ENCODE results near the gene ACOT9.
"Not testable (repeated sequence)": the region's sequence is repeated elsewhere in the genome, so short reads cannot be mapped to it uniquely, and the experiment has no call there.

The ACOT9 gene

DNA sequence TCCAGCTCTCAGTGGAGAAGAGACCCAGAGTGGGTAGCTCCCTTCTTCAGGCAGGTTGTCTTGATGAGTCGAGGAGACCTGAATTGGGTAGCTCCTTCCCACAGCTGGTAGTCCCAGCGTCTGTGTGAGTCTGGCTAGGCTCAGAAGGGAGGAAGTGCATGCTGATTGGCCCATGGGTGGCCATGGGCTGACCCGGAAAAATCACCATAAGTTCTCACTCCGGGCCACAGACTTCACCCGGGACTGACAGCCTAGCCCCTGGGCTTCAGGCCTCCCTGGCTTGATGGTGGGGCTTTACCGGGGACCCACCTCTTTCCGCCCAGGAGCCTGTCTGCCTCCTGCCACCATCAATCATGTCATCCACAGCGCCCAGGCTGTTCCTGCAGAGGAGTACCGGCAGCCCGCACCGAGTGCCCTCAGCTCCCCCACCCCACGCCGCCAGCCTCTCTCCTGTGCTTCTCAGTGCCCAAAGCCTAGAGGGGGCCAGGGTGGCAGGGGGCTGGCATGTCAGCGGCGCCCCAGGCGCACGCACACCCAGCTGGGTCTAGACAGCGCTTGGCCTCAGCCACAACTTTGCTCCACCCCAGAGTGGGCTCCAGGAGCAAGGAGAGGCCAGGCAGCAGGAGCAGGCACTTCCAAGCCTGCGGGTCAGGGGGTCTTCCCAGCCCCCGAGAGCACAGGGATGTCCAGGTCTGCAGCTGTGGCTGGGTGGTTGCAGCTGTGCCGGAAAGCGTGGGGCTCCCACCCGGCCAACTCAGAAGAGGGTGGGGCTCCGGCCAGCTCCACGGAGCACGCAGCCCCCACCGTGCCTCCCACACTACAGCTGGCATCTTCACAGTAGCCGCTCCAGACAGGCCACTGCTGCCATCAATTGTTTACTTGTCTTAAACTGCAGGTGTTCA lies 23.8 kb upstream of the ACOT9 start:
- no peak for DNase-seq

DNA sequence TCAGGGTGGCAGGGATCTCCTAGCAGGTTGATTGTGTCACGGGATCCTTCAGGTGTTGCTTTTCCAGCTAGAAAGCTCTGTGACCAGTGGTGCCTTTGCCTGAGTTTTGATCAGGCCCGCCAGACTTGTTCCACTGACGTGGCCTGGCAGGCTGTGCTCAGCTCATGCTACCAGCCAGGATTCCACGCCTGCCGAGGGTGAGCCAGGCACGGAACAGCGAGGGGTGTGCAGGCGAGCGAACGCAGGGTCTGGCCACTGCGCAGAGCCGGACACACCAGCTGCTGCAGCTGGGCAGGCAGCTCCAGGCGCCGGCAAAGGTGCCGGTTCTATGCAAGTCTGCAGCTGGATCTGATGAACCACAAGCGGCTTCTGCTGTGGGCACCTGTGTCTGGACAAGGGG lies 22.8 kb upstream of the ACOT9 start:
- no peak for DNase-seq

DNA sequence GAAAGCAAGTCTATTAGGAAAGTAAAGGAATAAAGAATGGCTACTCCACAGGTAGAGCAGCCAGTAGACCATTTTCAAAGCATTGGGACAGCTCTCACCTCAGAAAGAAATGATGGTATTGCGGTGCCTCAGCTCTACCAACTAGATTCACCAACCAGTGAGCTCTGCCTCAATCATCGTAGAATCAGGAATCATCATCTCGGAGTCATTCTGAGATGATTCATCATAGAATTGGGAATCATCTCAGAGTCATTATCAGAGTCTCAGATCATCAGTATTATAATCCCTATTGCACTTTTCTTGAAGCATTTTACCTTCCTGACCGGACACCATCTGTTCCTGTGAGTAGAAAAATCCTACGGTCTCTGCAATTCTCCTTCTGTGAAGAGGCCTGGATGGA lies 22.4 kb upstream of the ACOT9 start:
- DNase-seq, result no peak

DNA sequence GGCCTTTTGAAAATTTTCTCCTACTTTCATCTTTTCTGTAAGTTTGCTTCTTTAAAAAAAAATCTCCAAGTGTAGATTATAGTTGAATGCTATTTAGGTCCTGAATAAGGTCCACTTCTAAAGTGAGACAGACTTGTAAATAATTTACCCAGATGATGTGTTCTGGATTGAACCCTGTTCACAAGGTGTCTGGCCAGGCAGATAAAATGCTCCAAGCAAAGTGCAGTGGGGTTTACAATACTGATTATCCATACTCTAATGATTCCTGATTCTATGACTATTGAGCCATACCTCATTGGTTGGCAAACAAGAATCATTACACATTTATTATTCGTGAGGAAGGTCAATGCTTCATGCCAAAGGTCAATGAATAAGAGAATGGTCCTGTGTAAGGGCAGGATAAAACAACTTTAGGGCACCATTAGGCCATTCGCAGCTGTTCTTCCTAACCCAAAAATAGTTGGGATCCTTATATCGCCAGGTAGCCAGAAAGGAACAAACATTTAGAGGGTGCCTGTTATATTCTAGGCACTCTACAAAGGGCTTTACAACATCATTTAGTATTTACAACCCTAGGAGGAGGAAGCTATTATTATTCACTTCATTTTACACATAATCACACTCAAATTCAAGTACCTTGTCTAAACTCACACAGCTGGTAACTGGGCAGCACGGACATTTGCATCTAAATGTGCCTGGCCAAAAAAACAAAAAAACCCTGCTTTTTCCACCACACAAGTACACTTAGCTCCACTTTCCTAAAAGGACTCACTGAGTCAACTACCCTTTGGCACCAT lies 21.3 kb upstream of the ACOT9 start:
- DNase-seq, result no peak

DNA sequence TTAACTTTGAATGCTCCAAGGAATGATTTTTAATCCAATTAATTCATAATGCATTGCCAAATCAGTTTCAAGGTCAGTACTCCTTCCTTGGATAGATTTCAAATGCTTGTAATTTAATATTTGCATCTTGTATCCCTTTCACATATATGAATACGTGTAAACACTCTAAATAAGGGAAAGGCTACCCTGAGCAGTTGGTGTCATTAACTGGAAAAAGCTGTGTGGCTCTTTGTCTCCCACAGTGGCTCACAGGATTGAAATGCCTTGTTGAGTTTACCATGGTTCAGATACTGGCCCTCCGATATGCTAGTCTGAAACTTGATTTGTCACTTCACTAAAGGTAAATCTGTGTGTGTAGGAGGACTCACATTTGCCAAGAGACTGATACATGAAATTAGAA lies 16.7 kb upstream of the ACOT9 start:
- no peak for DNase-seq

DNA sequence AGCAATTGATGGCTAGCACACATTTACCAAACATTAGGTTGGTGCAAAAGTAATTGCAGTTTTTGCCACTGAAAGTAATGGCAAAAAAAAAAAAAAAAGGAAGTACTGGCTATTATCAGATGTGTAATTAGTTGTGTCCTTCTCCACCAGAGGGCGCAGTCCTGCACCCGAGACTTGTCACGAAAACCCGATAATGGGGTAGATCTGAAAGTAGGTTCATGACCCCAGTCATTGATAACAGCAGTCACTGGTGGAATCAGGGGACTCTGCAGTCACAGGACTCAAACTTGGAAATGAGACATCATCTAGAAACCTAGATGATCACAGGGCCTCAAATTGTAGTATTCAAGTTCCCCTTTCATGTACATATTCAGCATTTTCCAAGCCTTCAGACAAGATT lies 13.1 kb upstream of the ACOT9 start:
- peak in 18 of 56 donors; percentile 0 to 50 (median 1) for DNase-seq

DNA sequence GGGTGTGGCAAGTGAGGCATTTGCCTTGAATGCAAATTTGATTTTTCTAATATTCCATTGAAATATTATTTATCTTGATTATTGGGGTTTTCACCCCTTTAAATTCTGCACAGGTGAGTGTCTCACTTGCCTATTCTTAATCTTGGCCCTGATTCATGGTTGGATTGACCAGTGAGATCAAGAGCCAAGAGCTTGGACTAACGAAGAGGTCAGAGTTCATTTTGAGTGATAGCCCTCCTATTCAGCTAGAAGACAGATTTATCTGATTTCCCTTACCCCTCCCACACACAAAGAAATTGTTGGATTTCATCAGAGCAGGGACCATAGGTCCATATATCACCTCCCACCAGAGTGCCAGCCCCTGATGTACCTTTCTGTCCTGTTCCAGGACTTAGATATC lies 11.6 kb upstream of the ACOT9 start:
- no peak for DNase-seq

DNA sequence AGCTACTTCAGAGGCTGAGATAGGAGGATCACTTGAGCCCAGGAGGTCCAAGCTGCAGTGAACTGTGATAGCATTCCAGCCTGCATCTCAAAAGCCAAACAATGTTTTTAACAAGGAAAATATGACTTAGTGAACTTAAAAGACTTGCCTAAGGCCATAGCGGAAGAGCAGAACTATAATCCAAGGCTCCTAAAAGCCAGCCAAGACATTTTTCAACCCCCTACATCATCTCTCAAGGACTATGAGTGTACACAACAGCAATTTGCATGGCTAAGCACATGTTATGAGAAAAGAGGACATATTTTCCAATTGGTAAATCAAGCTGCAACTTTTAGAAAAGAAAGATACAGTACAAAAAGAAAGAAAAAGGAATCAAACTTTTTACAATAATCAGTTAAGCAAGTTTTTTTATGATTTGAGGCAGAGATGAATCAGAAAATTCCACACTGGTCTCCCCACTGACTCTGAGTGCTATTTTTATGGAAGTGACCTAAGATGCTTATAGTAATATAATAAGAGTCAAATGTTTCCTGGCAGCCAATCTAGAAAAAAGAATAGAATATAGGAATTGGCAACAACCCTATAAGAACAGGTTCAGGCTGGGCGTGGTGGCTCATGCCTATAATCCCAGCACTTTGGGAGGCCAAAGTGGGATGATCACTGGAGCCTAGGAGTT lies 9.8 kb upstream of the ACOT9 start:
- no peak for DNase-seq

DNA sequence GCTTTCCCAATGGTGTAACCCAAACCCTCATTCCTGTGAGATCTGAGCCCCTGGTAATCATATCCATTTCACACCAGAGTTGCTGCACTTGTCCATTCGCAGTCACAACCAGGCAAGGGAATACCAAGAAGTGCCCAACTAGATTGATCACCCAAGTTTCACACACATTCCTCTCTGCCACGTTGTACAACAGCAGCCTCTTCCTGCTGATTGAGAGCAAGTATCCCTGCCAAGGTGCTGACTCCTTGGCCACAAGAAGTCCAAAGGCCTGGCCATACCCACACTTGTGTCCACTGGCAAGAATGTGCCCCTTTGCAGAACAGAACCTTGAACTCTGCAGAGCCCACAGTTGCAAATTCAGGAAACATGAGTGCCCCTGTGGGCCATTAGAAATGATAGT lies 6.5 kb upstream of the ACOT9 start:
- no peak for DNase-seq

DNA sequence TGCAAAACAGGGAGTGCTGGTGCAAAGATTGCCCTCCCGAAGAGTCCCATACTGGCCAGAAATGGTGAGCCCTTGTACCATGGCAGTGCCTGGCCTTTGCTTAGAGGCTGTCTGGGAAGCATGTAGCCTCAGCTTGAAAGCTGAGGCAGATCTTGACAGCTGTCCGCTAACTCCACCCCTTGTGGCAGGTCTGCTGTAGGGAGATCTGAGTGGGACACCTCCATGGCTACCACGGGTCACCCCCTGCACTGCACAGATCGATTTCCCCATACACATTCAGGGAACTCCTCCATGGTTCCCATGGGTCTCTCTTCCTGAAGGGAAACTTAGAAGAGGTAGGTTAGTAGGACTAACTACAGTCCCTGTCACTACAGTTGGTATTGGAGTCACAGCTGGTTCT lies 6.1 kb upstream of the ACOT9 start:
- no peak for DNase-seq

DNA sequence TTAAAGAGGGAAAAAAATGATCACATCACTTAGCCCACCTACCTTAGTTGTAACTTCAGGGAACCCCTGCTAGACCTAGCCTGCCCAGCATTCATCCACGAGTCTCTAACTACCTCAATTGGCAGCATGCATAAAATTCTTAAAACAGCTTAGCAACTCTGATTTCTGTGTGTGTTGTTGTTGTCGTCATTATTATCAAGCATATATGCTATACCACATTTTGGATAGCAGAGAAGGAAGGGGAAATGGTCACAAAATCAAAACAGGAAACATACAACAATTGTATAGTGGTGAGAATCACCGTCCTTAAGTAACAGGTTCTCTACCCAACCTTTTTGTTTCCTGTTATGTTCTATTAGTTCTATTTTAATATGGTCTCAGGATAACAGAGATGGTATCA lies 2.7 kb upstream of the ACOT9 start:
- DNase-seq, result no peak

DNA sequence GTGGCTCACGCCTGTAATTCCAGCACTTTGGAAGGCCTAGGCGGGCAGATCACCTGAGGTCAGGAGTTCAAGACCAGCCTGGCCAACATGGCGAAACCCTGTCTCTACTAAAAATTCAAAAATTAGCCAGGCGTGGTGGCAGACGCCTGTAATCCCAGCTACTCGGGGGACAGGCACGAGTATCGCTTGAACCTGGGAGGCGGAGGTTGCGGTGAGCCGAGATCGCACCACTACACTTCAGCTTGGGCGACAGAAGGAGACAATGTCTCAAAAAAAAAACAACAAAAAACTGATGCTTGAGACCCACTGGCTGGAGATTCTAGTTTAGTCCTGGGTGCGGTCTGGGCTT lies 521 bp upstream of the ACOT9 start:
- not testable (repeated sequence) for DNase-seq

DNA sequence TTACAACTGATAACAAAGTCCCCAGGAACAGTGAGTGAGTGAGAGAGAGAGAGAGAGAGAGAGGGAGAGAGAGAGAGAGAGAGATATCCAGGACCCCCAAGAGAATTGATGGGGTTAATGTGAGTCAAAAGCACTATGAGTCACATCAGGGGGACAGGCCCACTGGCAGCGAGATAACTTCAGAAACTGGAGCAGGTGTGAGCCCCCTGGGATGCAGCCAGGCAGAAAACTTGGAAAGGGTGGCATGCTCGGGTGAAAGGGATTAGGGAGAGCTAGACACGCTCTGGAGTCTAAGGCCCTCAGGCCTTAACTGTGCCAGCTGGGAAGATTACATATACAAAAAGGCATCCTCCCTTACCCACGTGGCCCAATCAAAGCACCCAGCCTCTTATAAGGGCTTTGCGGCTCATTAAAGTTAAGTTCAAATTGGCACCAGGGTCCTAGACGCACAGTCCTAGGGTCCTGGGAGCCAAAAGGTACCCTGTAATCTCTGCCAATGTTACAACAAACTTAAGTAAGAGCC lies 841 bp downstream of the ACOT9 start:
- DNase-seq, result peak in 3 of 56 donors; percentile 0 to 5 (median 2)

DNA sequence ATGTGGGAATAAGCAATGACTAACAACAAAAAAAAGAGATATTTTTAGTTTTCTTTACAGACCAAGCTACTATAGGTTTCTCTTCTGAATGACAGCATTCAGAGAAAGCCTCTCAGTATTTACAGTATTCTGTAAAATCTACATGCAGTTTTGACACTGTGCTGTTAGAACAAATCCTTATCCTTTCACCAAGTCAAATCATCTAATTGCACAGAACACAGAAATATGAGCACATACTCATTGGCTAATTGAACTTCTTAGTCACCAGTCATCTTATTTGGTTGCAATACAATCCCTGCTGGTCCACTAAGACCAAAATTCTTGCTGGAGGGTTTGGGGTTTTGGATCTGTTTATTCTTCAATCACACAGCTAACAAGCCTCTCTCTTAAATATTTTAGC lies 5.7 kb downstream of the ACOT9 start:
- no peak for DNase-seq

DNA sequence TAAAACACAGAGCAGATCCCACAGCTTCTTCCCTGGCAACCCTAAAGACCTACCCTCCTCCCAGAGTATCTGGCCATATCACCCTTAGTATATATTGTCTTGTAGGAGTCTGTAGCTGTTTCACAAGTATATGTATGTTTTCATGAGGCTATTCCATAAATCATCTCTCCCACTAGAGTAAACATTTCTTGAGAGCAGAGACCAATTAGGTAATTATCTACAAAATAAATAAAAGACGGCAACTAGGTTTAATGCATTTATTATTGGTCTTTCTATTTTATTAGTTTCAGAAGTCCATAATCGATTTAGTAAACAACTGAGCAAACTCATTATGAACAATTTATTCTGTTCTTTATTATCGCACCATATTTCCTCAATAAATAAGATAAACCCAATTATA lies 7.0 kb downstream of the ACOT9 start:
- DNase-seq, result no peak

DNA sequence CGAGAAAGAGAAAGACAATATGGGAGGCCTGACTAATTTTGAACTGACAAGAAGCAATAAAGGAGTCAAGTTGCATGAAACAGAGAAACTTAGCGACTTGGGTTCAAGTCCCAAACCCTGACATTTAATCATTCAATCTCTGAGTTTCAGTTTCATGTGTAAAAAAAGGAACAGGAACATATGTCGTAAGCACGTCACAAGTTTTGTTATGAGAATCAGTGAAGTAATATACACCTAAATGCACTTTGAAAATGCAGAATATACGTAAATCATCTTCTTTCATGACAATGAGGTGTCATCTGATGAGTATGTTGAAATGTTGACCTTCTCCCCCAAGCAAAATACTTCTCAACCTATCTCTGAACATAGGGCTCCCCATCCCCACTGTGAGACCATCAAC lies 10.4 kb downstream of the ACOT9 start:
- no peak for DNase-seq

DNA sequence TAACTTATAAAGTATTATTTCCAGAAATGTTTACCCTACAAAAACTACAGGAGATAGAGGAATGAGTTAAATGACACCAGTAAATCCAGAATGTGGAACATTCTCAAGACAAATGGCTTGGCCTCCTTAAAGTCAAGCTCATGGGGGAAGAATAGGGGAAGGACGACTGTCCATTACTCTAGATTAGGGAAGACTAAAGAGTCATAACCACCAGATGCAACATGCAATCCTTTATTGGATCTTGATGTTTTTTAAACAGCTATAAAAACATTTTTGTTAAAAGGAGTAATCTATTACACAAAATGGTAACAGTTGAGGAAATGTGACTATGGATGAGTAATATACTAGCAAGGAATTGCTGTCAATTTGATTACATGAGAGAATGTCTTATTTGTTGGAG lies 11.1 kb downstream of the ACOT9 start:
- DNase-seq, result no peak

DNA sequence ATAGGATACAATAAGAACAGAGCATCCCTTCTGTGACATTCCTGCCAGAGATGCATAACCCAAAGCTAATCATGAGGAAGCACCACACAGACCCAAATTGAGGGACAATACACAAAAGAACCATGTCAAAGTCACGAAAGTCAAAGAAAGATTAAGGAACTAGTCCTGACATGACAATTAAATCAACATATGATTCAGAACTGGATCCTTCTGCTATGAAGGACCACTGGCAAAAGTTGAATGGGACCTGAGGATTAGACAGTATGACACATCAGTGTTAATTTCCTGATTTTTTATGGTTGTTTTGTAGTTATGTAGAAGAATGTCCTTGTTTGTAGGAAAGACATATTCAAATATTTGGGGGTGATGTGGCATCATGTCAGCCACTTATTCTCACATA lies 13.9 kb downstream of the ACOT9 start:
- no peak for DNase-seq

DNA sequence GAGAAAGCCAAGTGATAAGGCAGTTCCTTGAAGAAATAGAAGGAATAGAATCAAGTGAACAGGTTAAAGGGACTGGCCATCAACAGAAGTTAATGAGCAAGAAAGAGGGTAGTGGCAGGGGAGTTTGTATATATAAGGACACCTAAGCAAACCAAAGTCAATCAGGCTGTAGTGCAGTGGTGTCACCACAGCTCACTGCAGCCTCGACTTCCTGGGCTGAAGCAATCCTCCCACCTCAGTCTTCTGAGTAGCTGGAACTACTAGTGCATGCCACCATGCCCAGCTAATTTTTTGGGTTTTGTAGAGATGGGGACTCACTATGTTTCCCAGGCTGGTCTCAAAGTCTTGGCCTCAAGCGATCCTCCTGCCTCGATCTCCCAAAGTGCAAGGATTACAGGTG lies 15.9 kb downstream of the ACOT9 start:
- no peak for DNase-seq

DNA sequence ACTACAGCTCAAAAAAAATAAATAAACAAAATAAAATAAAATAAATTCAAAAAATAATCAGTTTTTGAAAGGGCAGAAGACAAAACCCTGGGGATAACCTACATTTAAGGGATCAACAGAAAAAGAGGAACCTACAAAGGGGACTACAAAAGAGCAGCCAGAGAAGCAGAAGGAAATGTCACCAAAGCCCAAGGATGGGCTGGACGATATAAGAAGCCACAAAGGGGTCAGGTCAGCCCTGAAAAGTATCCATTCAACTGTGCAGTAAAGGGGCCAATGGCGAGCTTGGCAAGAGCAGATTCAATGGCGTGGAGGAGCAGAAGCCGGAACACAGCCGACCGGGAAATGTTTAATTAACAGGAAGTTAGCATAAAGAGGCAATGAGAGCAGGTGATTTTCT lies 16.9 kb downstream of the ACOT9 start:
- no peak for DNase-seq

DNA sequence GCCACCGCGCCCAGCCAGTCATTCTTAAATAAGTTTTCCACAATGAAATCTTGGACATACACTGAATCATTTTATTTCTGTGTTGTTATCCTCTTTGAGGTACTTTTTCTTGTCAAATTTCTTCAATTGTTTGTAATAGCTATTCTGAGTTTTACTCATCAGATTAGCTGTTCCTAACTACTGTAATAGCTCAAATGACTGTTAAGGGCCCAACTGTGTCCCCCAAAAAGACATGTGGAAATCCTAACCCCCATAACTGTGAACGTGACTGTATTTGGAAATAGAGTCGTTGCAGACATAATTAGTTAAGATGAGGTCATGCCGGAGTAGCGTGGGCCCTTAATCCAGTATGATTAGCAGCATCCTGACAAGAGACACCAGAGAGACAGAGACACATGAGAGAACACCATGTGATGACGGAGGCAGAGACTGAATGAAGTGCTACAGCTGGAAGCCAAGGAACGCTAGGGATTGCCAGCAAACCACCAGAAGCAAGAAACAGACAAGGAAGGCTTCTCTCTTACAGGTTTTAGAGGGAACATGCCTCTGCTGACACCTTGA lies 22.9 kb downstream of the ACOT9 start:
- DNase-seq, result no peak

DNA sequence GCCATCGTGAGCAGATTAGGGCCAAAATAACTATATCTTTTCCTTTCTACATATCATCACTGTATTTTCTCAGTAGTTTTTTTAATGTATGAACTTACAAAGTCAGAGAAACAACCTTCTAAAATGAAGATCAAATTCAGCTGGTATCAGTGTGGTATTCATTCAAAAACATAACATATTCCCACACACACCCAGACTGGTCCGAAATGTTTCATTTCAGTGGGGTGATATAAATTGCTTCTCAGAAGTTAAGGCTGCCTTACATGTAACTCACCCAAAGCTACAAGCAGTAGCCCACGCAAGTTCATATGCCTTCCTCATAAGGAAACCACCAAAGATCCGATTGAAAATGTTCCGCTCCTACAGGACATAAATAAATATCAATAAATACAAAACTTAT lies 37.8 kb downstream of the ACOT9 start:
- DNase-seq, result no peak
